Neural progenitor cell (in vitro differentiated cells): ENCODE results near the gene KRT82. TPM values are rescaled to one million over a fixed set of nuclear protein-coding genes. Genes with fewer than 3 reads are reported as not detected.

Source experiments
- DNase-seq: peaks from one replicate; pipeline ENCODE4 v3.0.0-alpha.2; 2016; ENCODE audit warnings: low spot score
- H2AFZ ChIP-seq: fragments of 200-600 bp; sonication (generic); replicated peaks from 2 replicates; pipeline ENCODE4 v1.6.1; 2016; ENCODE audit warnings: antibody characterized with exemption
- H3F3A ChIP-seq: fragments of 200-600 bp; sonication (generic); 2 replicates; pipeline ENCODE4 v1.6.1; 2016; ENCODE audit warnings: antibody characterized with exemption, low read depth
- H3K27ac ChIP-seq: fragments of 200-600 bp; sonication (generic); 2 replicates; pipeline ENCODE4 v1.5.1; 2016; ENCODE audit warnings: mild to moderate bottlenecking
- H3K27me3 ChIP-seq: fragments of 200-600 bp; sonication (generic); 2 replicates; pipeline ENCODE4 v1.6.1; 2016; ENCODE audit warnings: mild to moderate bottlenecking, moderate library complexity
- H3K36me3 ChIP-seq: fragments of 200-600 bp; sonication (generic); 2 replicates; pipeline ENCODE4 v1.5.1; 2016
- H3K4me1 ChIP-seq: fragments of 200-600 bp; sonication (generic); 2 replicates; pipeline ENCODE4 v1.6.1; 2016; ENCODE audit warnings: mixed run types
- H3K4me2 ChIP-seq: fragments of 200-600 bp; sonication (generic); 2 replicates; pipeline ENCODE4 v1.6.1; 2016
- H3K4me3 ChIP-seq: fragments of 200-600 bp; sonication (generic); 2 replicates; pipeline ENCODE4 v1.5.1; 2016
- H3K79me2 ChIP-seq: fragments of 200-600 bp; sonication (generic); 2 replicates; pipeline ENCODE4 v1.6.1; 2016; ENCODE audit warnings: low read depth
- H3K9ac ChIP-seq: fragments of 200-600 bp; sonication (generic); 2 replicates; pipeline ENCODE4 v1.6.1; 2016
- H3K9me3 ChIP-seq: fragments of 200-600 bp; sonication (generic); 2 replicates; pipeline ENCODE4 v1.5.1; 2016; ENCODE audit warnings: low read depth
- H4K20me1 ChIP-seq: fragments of 200-600 bp; sonication (generic); 2 replicates; pipeline ENCODE4 v1.6.1; 2016; ENCODE audit warnings: low read depth
- H3K27ac Mint-ChIP-seq: 3 replicates; pipeline ENCODE4 v1.8.0; 2021; ENCODE audit warnings: mixed read lengths
- H3K27me3 Mint-ChIP-seq: 2 replicates; pipeline ENCODE4 v1.8.0; 2022; ENCODE audit warnings: low read depth, mild to moderate bottlenecking, inconsistent platforms, moderate library complexity, mixed read lengths; ENCODE audit not compliant: insufficient read depth
- H3K36me3 Mint-ChIP-seq: 3 replicates; pipeline ENCODE4 v1.8.0; 2021; ENCODE audit warnings: mixed read lengths
- H3K4me1 Mint-ChIP-seq: 3 replicates; pipeline ENCODE4 v1.8.0; 2021; ENCODE audit warnings: mixed read lengths
- H3K4me3 Mint-ChIP-seq: 3 replicates; pipeline ENCODE4 v1.8.0; 2021; ENCODE audit warnings: mild to moderate bottlenecking, moderate library complexity, mixed read lengths
- H3K9me3 Mint-ChIP-seq: 3 replicates; pipeline ENCODE4 v1.8.0; 2020; ENCODE audit warnings: mixed read lengths
- CTCF ChIP-seq: fragments of 200-600 bp; sonication (generic); IDR thresholded peaks from 2 replicates; pipeline ENCODE4 v1.5.1; 2017; ENCODE audit warnings: antibody characterized with exemption, mild to moderate bottlenecking
- EZH2 ChIP-seq: fragments of 200-600 bp; sonication (generic); IDR thresholded peaks from 2 replicates; pipeline ENCODE4 v1.6.1; 2017; ENCODE audit warnings: antibody characterized with exemption, mild to moderate bottlenecking, moderate library complexity
- EZH2phosphoT487 ChIP-seq: fragments of 200-600 bp; sonication (generic); IDR thresholded peaks from 2 replicates; pipeline ENCODE4 v1.6.1; 2017; ENCODE audit warnings: antibody characterized with exemption
- total RNA-seq: library from RNA; depleted of rRNA; stranded (reverse); fragments of >200 nt; gene quantifications from 2 replicates; pipeline ENCODE4 v1.2.3, GENCODE V29; 2015; ENCODE audit warnings: low replicate concordance

KRT82 gene
- total RNA-seq, 1 donor from 2014 or later, result not detected

- Histone ChIP-seq H3K4me1 (no peaks in the 10 kb centered on the region), H3F3A (no peaks in the 10 kb centered on the region), H3K36me3 (no peaks in the 10 kb centered on the region), H3K9me3 (no peaks in the 10 kb centered on the region), H3K79me2 (no peaks in the 10 kb centered on the region), H3K9ac (no peak overlapping the region), H3K4me3 (no peak overlapping the region), H2AFZ (no peak overlapping the region), H3K27ac (no peak overlapping the region), H4K20me1 (no peaks in the 10 kb centered on the region), H3K27me3 (no peaks in the 10 kb centered on the region), H3K4me2 (no peak overlapping the region)
- Mint-ChIP-seq H3K4me1 (peaks cover 9% of the 10 kb centered on the region), H3K36me3 (no peaks in the 10 kb centered on the region), H3K4me3 (no peak overlapping the region), H3K27ac (peak overlapping the region; percentile 25), H3K27me3 (peaks cover 15% of the 10 kb centered on the region), H3K9me3 (no peaks in the 10 kb centered on the region)
- TF ChIP-seq EZH2phosphoT487 (no peak), EZH2 (no peak), CTCF (no peak)
- DNase-seq, result no peak
These were observed 42.9 kb downstream of the KRT82 start for GRCh38 chr12:52363111-52363679.

- H3K4me2 ChIP-seq, result no peak overlapping the region
- no peaks in the 10 kb centered on the region for H3K9me3 ChIP-seq
- Mint-ChIP-seq H3K4me1 (peaks cover 15% of the 10 kb centered on the region), H3K36me3 (no peaks in the 10 kb centered on the region), H3K27ac (no peak overlapping the region), H3K4me3 (no peak overlapping the region), H3K27me3 (peaks cover 11% of the 10 kb centered on the region), H3K9me3 (no peaks in the 10 kb centered on the region)
- no peaks in the 10 kb centered on the region for H3F3A ChIP-seq
- H3K79me2 ChIP-seq, result no peaks in the 10 kb centered on the region
- no peaks in the 10 kb centered on the region for H3K27me3 ChIP-seq
- peak; percentile 48 for TF ChIP-seq CTCF
- TF ChIP-seq EZH2phosphoT487, result no peak
- H3K27ac ChIP-seq, result no peak overlapping the region
- H2AFZ ChIP-seq, result no peak overlapping the region
- H3K9ac ChIP-seq, result no peak overlapping the region
- no peak for DNase-seq
- no peak overlapping the region for H3K4me3 ChIP-seq
- H4K20me1 ChIP-seq, result no peaks in the 10 kb centered on the region
- H3K36me3 ChIP-seq, result no peaks in the 10 kb centered on the region
- H3K4me1 ChIP-seq, result no peaks in the 10 kb centered on the region
These were observed 43.9 kb downstream of the KRT82 start for GRCh38 chr12:52362118-52362726.

DNA sequence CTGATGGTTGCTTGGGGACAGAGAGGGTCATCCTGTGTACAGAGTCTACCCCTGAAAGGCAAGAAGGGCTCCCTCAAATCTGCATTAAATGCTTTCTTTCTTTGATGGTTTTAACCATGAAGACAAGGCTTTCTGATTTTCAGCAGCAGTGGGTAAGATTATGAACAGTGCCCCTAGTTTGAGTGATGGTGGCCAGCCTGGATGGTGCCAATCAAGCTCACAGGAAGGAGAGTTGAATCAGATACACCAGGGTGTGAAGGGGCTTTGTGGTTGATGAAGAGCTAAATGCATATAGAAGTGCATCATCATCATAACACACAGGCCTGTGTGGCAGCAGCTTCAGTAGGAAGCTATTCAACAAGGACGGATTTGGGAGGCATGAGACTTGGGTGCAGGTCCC lies 44.6 kb downstream of the KRT82 start:
- Mint-ChIP-seq H3K4me3 (no peak overlapping the region), H3K4me1 (peaks cover 15% of the 10 kb centered on the region), H3K27me3 (peaks cover 11% of the 10 kb centered on the region), H3K36me3 (no peaks in the 10 kb centered on the region), H3K27ac (no peak overlapping the region), H3K9me3 (no peaks in the 10 kb centered on the region)
- no peak overlapping the region for H3K27ac ChIP-seq
- H3K79me2 ChIP-seq, result no peaks in the 10 kb centered on the region
- H3K4me2 ChIP-seq, result no peak overlapping the region
- H4K20me1 ChIP-seq, result no peaks in the 10 kb centered on the region
- no peak for TF ChIP-seq EZH2
- TF ChIP-seq EZH2phosphoT487, result no peak
- no peak for TF ChIP-seq CTCF
- H3K4me3 ChIP-seq, result no peak overlapping the region
- no peaks in the 10 kb centered on the region for H3K36me3 ChIP-seq
- H3K27me3 ChIP-seq, result no peaks in the 10 kb centered on the region
- no peak overlapping the region for H2AFZ ChIP-seq
- H3K9me3 ChIP-seq, result no peaks in the 10 kb centered on the region
- H3F3A ChIP-seq, result no peaks in the 10 kb centered on the region
- DNase-seq, result no peak
- no peaks in the 10 kb centered on the region for H3K4me1 ChIP-seq
- H3K9ac ChIP-seq, result no peak overlapping the region
